ENCODE results near the gene CECR2. TPM values are rescaled to one million over a fixed set of nuclear protein-coding genes. Genes with fewer than 3 reads are reported as not detected.

Gene CECR2
- total RNA-seq, 1 experiment from 2014 or later = 1.4 TPM

DNA sequence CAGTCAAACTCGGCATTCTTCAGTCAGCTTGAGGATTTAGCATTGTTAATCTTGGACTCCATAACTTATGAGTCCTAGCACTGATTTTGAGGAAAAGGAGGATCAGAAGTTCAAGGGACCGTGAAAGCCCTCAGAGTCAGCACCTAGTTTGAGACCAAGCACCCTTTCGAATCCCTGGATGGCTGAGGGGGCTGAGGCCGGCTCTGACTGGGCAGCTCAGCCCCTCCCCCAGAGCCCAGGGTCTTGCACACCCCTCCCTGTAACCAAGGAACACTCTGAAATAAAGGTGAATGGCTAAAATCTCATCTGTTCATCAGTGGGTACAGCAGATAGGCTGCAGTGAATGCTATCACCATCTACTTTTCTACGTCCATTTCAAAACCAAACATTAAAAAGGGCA lies 221.3 kb downstream of the CECR2 start:
- no peak for DNase-seq (ENCODE audit: extremely low read depth, low read depth)

DNA sequence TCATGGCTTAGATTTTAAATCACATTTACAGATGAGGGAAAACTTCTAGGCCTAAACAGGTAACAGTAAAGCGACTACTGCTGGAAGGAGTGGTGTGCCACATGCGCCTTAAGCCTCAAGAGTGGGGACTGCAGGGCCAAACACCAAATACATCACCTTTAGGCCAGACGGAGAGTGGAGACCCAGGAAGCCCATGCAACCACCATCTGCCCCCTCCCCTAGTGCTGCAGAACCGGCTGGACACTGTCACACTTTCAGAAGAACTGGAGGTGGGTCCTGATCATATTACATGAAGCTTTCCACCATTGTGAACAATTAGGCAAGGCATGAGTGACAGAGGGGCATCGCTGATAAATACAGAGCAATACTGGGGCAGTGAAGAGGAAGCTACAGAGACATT lies 222.9 kb downstream of the CECR2 start:
- no peak for DNase-seq (ENCODE audit: extremely low read depth, low read depth)

DNA sequence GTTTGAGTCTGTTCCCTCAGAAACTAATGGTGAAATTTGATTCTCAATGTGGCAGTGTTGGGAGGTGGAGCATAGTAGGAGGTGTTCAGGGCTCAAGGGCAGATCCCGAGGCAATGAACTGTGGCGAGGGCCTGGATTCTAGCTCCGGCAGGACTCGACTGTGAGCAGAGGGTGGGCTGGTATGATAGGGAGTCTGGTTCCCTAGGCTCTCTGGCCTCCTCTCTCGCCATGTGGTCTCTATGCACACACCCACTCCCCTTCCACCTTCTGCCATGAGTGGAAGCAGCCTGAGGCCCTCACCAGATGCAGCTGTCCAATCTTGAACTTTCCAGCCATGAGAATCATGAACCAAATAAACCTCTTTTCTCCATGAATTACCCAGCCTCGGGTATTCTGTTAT lies 227.0 kb downstream of the CECR2 start:
- no peak for DNase-seq (ENCODE audit: extremely low read depth, low read depth)

DNA sequence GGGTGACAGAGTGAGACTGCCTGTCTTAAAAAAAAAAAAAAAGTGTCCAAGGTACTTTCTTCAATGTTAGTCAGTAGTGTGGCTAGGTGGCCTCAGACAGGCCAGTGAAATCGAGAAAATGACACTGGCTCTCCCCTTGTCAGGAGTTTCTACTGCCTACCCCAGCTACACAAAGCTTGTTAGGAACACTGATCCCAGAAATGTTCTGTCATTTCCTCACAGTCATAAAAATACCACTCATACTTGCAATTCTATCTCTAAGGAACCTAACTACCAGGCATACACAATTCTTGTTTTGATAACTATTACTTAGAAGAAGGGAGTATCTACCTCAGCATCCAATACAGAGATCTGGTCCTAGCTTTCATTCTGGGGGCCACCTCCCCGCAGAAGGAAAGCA lies 228.0 kb downstream of the CECR2 start:
- DNase-seq (ENCODE audit: extremely low read depth, low read depth) = no peak

DNA sequence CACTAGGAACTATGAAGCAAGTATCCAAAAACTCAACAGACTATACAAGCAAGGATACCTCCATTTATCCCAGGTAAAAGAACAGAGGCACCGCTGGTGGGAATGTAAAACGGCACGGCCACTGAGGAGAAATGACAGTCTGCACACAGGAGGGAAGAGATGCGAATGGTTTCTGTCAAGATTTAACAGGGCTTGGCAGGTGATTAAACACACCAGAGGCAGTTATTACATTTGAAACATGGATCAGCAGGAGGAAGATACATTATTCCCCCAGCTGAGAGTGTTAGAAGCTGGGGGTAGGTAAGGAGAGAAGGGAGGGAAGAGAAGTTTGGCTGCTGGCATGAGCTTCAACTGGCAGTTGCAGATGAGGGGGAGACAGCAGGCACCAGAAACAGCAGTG lies 229.1 kb downstream of the CECR2 start:
- DNase-seq (ENCODE audit: extremely low read depth, low read depth) = no peak

DNA sequence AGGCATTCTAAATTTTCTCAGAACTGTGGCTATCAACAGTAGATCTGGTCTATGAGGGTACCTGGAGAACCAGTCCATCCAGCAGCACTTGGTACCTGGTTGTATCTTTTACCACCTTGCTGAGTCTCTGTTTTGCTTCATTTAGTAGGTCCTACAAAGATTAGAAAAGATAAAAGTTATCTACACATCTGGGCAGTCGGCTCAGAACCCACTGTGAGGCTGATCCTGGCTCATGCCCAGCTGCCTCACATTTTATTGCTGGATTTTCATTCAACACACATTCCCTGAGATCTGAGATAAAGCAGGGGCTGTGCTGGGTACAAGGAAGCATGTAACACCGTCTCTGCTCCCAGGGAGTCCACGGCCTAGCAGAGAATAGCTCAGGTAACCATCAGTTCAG lies 231.8 kb downstream of the CECR2 start:
- DNase-seq (ENCODE audit: extremely low read depth, low read depth) = no peak

DNA sequence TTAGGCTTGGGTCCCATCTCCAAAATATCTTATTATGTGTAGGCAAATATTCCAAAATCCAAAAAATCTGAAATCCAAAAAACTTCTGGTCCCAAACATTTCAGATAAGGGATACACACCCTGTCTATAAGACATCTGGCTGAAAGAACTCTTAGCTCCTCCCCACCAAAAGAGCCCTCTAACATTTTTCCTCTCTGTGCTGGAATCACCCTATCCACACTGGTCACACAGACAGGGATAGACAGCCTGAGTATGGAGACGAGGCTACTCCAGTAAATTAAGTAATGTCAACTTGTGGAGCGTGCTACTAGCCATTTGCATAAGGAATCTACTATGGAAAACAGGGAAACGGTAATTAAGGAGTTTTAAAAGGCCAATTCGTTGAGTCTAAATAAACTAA lies 234.4 kb downstream of the CECR2 start:
- DNase-seq (ENCODE audit: extremely low read depth, low read depth) = no peak

DNA sequence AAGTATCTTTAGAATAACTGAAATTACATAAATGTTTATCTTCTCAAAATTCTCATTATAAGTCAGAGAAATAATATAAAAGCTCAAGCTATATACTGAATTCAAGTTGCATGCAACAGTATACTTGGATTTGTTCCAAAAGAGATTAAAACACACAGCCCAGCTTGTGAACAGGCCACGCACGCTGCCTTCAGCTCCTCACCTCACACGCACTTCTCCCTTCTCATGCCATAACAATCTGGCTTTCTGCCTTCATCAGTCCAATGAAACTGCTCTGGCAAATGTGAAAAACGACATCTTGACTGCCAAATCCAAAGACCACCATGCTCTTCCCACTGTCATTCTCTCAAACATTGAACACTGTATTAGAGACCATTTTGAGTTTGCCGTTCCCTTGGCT lies 237.2 kb downstream of the CECR2 start:
- DNase-seq (ENCODE audit: extremely low read depth, low read depth) = no peak

Small RNA genes lying within 50 kb of the gene (small RNA-seq; reads per million reads assigned to genes)
- gene CECR9 = 0 reads per million in 2 experiments
- 0 reads per million in 2 experiments for gene RN7SL843P

Other genes starting within 250 kb of the CECR2 start
- gene TMEM121B, start 248.1 kb upstream of the CECR2 start, total RNA-seq (2014; rRNA removed; shearing (Covaris generic)) = not detected in 2 replicates
- 33.5 and 38.4 TPM in 2 replicates for gene HDHD5, start 210.2 kb upstream of the CECR2 start, total RNA-seq (2014; rRNA removed; shearing (Covaris generic))
- gene ADA2, start 150.0 kb upstream of the CECR2 start, total RNA-seq (2014; rRNA removed; shearing (Covaris generic)) = not detected in 2 replicates
- gene SLC25A18, start 194.0 kb downstream of the CECR2 start, total RNA-seq (2014; rRNA removed; shearing (Covaris generic)) = 0.97 and 1.2 TPM in 2 replicates